ENCODE results near the gene ACSM6.
"Not testable (repeated sequence)": the region's sequence is repeated elsewhere in the genome, so short reads cannot be mapped to it uniquely, and the experiment has no call there.

ACSM6 gene

DNA sequence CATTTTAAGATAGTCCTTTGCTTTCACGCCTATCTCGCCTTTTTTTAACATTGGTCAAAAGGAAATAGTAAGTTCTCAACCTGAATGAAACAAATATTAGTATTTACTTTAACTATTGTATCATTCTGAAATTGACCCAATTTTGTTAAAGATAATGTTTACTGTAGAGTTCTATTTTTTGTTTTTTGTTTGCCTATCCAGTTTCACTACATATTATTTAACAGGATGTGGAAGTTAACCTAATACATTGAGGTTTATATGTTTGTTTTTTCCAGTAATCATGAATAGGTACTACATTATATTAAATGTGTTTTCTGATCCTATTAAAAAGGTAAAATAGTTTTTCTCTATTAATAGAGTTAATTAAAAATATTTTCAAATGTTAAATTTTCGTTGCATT lies 26.5 kb downstream of the ACSM6 start:
- no peak for DNase-seq

DNA sequence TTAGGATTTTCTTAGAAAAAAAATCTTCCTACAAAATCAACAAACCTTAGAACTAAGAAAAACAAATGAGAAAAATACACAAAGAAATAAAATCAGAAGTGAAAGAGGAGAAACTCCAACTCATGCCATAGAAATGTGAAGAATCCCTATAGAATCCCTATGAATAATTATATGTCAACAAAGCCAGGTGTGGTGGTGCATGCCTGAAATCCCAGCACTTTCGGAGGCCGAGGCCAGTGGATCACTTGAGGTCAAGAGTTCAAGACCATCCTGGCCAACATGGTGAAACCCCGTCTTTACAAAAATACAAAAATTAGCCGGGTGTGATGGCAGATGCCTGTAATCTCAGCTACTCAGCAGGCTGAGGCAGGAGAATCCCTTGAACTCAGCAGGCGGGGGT lies 27.1 kb downstream of the ACSM6 start:
- no peak for DNase-seq

DNA sequence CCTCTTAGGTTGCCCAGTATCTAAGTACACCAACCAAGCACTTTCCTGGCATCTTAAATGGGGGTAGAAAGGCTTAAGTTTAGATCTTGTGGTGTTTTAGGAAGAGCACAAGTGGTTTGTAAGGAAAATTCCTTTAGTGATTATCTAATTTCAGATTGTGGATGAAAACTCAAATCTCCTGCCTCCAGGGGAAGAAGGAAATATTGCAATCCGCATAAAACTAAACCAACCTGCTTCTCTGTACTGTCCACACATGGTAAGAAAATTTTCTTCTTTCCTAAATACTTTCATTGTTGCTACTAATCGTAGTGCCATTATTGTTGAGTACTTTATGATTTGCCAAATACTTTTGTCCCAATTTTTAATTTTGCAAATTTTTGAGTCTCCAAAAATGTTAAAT lies 31.1 kb downstream of the ACSM6 start:
- no peak for DNase-seq

DNA sequence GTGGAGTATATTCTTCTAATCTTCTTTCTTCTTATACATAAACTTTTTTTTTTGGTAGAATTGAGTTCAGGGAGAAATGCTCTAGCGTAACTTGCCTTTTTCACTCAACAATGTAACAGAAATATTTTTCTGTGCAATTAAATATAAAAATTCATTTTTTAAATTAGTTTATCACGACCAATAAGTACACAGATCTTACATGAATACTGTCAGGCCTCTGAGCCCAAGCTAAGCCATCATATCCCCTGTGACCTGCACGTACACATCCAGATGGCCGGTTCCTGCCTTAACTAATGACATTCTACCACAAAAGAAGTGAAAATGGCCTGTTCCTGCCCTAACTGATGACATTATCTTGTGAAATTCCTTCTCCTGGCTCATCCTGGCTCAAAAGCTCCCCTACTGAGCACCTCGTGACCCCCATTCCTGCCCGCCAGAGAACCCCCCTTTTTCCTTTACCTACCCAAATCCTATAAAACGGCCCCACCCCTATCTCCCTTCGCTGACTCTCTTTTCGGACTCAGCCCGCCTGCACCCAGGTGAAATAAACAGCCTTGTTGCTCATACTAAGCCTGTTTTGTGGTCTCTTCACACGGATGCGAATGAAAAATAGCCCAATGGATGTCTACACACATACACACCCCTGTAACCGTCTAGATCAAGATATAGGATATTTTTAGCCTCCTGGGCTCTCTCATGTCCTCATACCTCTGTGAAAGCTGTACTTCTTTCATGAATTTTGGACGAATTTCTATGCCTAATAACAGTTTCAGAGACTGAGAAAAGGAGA lies 35.1 kb downstream of the ACSM6 start:
- DNase-seq = not testable (repeated sequence)

- no peak for DNase-seq
Measured at GRCh38 chr10:95229724-95230627, 35.9 kb downstream of the ACSM6 start.

GRCh38 chr10:95230677-95231586 lies 36.9 kb downstream of the ACSM6 start:
- not testable (repeated sequence) for DNase-seq

- no peak for DNase-seq
Measured at GRCh38 chr10:95233377-95234034, 39.5 kb downstream of the ACSM6 start.

DNA sequence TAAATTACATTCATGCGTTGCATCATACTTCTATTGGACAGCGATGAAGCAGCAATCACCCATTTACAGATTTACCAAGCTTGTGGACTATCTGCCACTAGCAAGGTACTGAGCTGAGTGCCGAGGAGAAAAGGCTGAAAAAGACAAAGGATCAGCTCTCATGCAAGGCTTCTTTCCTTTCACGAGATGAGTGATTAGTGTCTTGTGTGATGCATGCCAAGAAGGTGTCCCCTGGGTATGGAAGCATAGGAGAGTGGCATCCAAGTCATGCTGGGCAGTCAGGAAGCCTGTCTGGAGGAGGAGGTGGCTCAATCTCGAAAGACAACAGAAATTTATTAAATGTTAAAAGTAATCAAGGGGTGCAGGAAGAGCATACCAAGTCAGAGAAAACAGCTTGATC lies 40.9 kb downstream of the ACSM6 start:
- DNase-seq = no peak

DNA sequence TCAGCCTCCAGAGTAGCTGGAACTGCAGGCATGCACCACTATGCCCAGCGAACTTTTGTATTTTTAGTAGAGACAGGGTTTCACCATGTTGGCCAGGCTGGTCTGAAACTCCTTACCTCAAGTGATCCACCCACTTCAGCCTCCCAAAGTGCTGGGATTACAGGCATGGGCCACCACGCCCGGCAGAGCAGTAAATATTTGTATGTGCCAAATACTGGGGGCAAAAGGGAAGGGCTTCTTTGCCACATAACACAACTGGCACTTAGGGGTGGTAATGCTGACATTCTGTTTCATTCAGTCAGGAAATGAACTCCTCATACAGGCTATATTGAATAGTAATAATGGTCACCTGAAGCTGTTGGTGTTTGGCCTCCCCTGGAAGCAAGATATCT lies 41.6 kb downstream of the ACSM6 start:
- no peak for DNase-seq

DNA sequence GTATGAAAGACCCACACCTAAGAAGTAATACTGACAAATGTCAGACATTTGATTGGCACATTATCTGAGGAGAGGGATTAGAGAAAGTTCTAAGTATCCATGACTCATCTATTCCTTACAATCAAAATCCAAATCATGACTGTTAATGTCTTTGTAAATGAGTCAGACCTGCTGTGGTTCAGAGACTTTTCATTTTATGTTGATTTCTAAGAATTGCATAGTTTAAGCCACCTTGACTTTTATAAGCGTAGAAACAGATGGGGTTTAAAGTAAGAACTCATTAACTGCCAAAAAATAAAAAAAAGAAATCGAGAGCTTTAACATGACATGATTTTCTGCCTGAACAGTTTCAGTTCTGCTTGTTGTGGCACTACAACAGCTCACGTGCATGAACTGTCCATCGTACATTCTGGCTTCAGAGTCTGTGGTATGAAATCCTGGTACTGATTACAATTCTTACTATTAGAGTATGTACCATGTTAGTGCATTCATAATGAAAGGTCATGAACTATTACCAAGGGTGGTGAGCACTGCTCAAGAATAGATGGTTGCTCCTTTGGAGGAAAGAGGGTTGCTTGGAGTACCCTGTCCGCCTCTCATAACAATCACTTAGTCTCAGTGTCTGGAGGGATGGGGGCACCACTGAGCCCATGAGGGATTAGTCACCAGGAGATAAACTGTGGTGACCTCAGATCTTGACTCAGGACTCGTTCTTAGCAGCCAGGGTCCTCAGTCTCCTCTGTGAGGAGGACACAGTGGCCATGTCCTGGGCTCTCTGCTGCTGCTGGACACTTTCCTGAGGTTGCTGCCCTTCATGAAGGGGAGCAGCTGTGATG lies 42.2 kb downstream of the ACSM6 start:
- DNase-seq = no peak

DNA sequence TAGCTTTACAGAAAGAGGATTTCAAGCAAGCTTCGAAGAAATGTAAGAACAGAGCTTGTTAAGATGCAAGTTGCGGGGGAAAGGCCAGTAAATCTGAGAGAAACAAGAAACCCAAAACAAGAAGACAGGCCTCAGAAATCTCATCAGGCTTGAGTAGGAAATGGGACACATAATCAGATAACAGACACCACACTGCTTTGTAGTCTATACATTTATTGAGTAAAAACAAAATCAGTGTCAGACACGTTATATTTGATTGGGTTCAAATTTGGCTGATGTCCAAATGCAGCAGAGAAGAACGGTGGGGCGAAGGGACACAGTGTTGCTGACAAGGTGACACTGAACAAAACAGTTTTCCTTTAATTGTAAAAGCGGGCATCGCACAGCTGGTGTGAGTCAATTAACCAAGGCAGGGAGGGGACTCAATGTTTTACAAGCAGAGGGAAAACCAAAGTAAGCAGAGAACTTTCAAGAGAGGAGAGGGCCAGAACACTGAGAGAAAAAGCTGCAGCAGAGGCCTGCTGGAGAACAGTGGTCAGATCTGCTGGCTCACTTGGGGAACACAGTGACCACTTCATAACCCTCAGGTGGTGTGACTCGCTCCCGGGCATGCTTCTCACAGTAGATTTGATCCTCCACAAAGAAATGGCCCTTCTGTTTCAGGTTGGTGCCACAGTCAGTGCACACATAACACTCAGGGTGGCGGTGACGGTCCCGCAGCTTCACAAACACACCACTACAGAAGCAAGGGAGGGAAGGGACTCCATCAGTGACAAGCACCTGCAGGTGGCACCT lies 43.5 kb downstream of the ACSM6 start:
- DNase-seq = no peak

- DNase-seq = not testable (repeated sequence)
Measured at GRCh38 chr10:95240096-95240495, 46.1 kb downstream of the ACSM6 start.

DNA sequence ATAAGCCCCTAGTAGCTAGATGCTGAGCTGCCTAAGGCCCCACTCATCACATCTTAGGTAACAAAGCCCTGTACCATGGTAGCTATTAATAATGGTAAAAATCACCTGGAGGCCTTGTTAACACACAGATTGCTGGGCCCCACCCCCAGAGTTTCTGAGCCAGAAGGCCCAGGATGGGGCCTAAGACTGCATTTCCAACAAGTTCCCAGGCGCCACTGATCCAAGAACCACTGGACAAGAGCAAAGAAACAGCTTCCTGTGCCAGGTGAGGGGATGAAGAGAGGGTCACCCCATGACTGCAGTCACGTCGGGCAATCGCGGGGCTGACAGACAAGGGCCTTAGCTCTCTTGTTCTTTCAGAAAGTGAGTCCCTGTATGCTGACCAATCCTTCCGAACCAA lies 46.8 kb downstream of the ACSM6 start:
- DNase-seq = no peak

DNA sequence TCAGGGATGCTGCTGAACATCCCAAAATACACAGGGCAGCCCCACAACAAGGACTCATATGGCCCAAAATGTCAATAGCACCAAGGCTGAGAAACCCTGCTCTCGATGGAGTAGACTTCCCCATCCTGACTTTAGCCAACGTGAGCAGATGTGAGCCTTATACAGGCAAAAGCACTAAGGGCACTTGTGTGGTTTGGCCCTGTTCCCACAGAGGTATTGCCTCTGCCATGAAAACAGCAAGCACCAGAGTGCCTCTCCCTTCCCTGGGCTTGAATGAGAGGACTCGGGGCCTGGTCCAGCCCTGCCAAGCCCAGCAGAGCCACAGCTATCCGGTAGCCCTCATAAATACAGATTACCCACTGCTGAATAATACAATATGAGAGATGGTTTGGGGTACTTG lies 47.5 kb downstream of the ACSM6 start:
- DNase-seq = no peak

GRCh38 chr10:95242581-95243317 lies 48.7 kb downstream of the ACSM6 start:
- DNase-seq = no peak

GRCh38 chr10:95243318-95243617 lies 49.2 kb downstream of the ACSM6 start:
- no peak for DNase-seq

GRCh38 chr10:95244152-95244551 lies 50.1 kb downstream of the ACSM6 start:
- DNase-seq = no peak

GRCh38 chr10:95245425-95246055 lies 51.5 kb downstream of the ACSM6 start:
- DNase-seq = no peak

GRCh38 chr10:95246582-95247051 lies 52.6 kb downstream of the ACSM6 start:
- no peak for DNase-seq
